Spleen (tissue), 7 donors: ENCODE data around the gene SORL1.

Source experiments
- CTCF ChIP-seq, 11 experiments: fragments of 200-600 bp in 7 of 11; fragments of 450-650 bp in 4 of 11; sonication (generic) in 4 of 11; IDR thresholded peaks in 8 of 11; conservative IDR thresholded peaks in 3 of 11; 1 replicate in 7 of 11; 2 replicates in 4 of 11; pipeline versions ENCODE4 v1.4.0 to v1.8.0; 2016 to 2021; ENCODE audit warnings: antibody characterized with exemption in 11 of 11, inconsistent platforms in 4 of 11, mild to moderate bottlenecking in 1 of 11
- POLR2A ChIP-seq, 3 donors: fragments of 450-650 bp; IDR thresholded peaks; one replicate each; pipeline ENCODE4 v1.5.1; 2017; ENCODE audit warnings: antibody characterized with exemption in 3 of 3, mild to moderate bottlenecking in 1 of 3
- POLR2AphosphoS5 ChIP-seq, 3 donors: sonication (generic); formaldehyde crosslinking; IDR thresholded peaks; one replicate each; pipeline ENCODE4 v1.5.1; 2017; ENCODE audit warnings: antibody characterized with exemption in 3 of 3
- donor health status: DM: no; HTN: no; CAD: no; lungs with moderate emphysema.
- donor health status: DM: no; HTN: no; CAD: no.
- donor health status: DM: no; HTN: no; CAD: no.

GRCh38 chr11:121571506-121571905, 119.4 kb downstream of the SORL1 start:
- TF ChIP-seq CTCF (IDR thresholded peaks at IDR 0.05 in 8 of 11, conservative IDR thresholded peaks at IDR 0.05 in 3 of 11) (no peak), POLR2A (IDR thresholded peaks at IDR 0.05) (no peak), POLR2AphosphoS5 (IDR thresholded peaks at IDR 0.05) (no peak)
